ENCODE data around the gene IFI6.

IFI6 gene

GRCh38 chr1:27672750-27673112 lies 739 bp upstream of the IFI6 start:
- in situ Hi-C loops (cut with MboI; ENCODE audit: low sequenced_read_pairs, unreplicated experiment), result no loop called here
- no peak for DNase-seq (ENCODE audit: low spot score)
- TF ChIP-seq, protein P1, sequence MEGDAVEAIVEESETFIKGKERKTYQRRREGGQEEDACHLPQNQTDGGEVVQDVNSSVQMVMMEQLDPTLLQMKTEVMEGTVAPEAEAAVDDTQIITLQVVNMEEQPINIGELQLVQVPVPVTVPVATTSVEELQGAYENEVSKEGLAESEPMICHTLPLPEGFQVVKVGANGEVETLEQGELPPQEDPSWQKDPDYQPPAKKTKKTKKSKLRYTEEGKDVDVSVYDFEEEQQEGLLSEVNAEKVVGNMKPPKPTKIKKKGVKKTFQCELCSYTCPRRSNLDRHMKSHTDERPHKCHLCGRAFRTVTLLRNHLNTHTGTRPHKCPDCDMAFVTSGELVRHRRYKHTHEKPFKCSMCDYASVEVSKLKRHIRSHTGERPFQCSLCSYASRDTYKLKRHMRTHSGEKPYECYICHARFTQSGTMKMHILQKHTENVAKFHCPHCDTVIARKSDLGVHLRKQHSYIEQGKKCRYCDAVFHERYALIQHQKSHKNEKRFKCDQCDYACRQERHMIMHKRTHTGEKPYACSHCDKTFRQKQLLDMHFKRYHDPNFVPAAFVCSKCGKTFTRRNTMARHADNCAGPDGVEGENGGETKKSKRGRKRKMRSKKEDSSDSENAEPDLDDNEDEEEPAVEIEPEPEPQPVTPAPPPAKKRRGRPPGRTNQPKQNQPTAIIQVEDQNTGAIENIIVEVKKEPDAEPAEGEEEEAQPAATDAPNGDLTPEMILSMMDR (IDR thresholded peaks at IDR 0.05; ENCODE audit: borderline replicate concordance, control extremely low read depth, extremely low read depth, insufficient read depth, missing control alignments), result no peak

DNA sequence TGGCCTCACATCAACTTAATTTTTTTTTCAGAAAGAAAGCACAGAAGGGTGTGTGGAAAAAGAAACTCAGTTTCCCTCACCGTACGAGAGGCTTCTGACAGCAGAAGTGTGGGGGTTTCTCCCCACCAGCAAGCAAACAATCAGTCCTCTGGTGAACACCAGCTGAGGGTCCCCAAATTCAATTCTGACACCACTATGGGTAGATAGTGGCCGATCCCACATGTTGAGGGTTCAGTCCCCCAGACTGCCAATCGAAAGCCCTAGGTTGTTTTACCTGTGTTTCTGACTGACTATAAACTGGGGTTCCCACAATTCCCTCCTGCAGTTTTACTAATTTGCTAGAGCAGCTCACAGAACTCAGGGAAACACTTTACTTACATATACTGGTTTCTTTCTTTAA lies 2.1 kb downstream of the IFI6 start:
- TF ChIP-seq, protein P1 (IDR thresholded peaks at IDR 0.05; ENCODE audit: borderline replicate concordance, control extremely low read depth, extremely low read depth, insufficient read depth, missing control alignments), result no peak
- in situ Hi-C loops (cut with MboI; ENCODE audit: low sequenced_read_pairs, unreplicated experiment), result loop anchor here (10.0 kb wide), 1 partner anchor 275 kb away; the partner anchor contains the start of gene GPR3
- no peak for DNase-seq (ENCODE audit: low spot score)

DNA sequence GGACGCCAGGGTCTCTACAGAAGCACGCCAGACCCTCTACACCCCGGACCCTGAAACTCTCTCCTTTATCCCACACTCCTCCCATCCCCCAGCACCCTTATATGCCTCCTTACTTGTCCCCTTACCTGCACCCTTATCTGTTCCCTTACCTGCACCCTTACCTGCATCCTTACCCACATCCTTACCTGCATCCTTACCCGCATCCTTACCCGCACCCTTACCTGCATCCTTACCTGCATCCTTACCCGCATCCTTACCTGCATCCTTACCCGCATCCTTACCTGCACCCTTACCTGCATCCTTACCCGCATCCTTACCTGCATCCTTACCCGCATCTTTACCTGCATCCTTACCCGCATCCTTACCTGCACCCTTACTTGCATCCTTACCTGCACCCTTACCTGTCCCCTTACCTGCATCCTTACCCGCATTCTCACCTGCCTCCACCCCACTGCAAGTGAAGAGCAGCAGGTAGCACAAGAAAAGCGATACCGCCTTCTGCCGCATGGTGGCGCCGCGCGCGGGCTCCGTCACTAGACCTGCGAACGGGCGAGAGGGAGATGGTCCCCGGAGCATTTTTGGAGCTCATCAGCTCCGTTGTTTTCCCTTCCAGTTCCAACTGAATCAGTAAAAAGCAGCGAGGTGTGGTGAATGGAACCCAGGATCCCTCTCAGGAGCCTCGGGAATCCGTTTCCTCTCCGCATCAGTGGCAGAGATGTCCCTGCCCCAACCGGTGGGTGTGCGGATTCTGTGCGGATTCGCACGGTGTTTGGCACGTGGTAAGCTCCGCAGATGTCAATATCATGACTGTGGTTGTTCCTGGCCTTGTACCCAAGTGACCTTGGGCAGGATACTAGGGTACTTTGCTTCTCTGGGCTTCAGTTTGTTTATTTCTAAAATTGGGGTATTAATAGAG lies 2.9 kb downstream of the IFI6 start:
- in situ Hi-C loops (cut with MboI; ENCODE audit: low sequenced_read_pairs, unreplicated experiment), result loop anchor here (10.0 kb wide), 1 partner anchor 274 kb away; the partner anchor contains the start of gene GPR3
- TF ChIP-seq, protein P1 (IDR thresholded peaks at IDR 0.05; ENCODE audit: borderline replicate concordance, control extremely low read depth, extremely low read depth, insufficient read depth, missing control alignments), result peak; percentile 95
- peak; percentile 83 for DNase-seq (ENCODE audit: low spot score)

DNA sequence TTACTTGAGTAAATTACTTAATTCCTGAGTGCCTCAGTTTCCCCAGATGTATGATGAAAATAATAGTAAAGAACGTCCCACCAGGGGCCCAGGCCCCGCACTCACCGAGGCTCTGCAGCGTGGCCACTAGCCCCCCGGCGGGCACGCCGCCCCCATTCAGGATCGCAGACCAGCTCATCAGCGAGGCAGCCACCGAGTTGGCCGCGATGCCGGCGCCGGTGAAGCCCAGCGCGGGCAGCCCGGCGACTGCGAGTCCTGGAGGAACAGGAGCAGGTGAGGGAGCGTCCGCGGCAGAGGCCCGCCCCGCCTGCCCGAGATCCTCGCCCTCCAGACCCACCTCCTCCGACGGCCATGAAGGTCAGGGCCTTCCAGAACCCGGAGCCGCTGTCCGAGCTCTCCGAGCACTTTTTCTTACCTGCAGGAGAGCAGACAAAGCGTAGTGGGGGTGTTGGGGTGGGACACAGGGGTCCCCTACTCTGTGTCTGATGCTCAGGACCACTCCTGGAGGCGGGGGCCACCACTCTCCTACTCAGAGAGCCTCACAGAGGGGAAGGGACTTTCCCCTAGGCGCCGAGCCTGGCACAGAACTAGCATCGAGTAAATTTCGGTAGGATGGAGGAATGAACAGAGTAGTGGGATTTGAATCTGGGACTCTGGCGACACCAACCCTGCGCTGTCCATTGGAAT lies 3.7 kb downstream of the IFI6 start:
- TF ChIP-seq, protein P1 (IDR thresholded peaks at IDR 0.05; ENCODE audit: borderline replicate concordance, control extremely low read depth, extremely low read depth, insufficient read depth, missing control alignments), result no peak
- no peak for DNase-seq (ENCODE audit: low spot score)
- in situ Hi-C loops (cut with MboI; ENCODE audit: low sequenced_read_pairs, unreplicated experiment), result loop anchor here (10.0 kb wide), 1 partner anchor 273 kb away; the partner anchor contains the start of gene GPR3

- in situ Hi-C loops (cut with MboI; ENCODE audit: low sequenced_read_pairs, unreplicated experiment), result loop anchor here (10.0 kb wide), 1 partner anchor 272 kb away; the partner anchor contains the start of gene GPR3
- no peak for DNase-seq (ENCODE audit: low spot score)
These were observed 5.2 kb downstream of the IFI6 start for GRCh38 chr1:27666791-27667254.

GRCh38 chr1:27666294-27666693 lies 5.7 kb downstream of the IFI6 start:
- no peak for DNase-seq (ENCODE audit: low spot score)
- TF ChIP-seq, protein P1 (IDR thresholded peaks at IDR 0.05; ENCODE audit: borderline replicate concordance, control extremely low read depth, extremely low read depth, insufficient read depth, missing control alignments), result no peak
- in situ Hi-C loops (cut with MboI; ENCODE audit: low sequenced_read_pairs, unreplicated experiment), result loop anchor here (10.0 kb wide), 1 partner anchor 271 kb away; the partner anchor contains the start of gene GPR3

More at GRCh38 chr1:27666791-27667254, 5.2 kb downstream of the IFI6 start:
- TF ChIP-seq, protein P1 (IDR thresholded peaks at IDR 0.05; ENCODE audit: borderline replicate concordance, control extremely low read depth, extremely low read depth, insufficient read depth, missing control alignments), result no peak
